CD14-positive monocyte (primary cell): ENCODE measurements around the gene CNOT3. TPM values are rescaled to one million over a fixed set of nuclear protein-coding genes. Genes with fewer than 3 reads are reported as not detected.

ENCODE experiments used
- DNase-seq, 3 donors: peaks; one replicate each; pipeline ENCODE4 v3.0.0-alpha.2; 2011 to 2022
- H2AFZ ChIP-seq: 2 replicates; pipeline ENCODE4 v1.6.0; 2012; ENCODE audit warnings: mild to moderate bottlenecking, low read depth, low read length, inconsistent platforms; ENCODE audit not compliant: insufficient read depth, poor library complexity, severe bottlenecking
- H3K27ac ChIP-seq, 2 donors: 1 replicate in 1 of 2; 2 replicates in 1 of 2; pipeline ENCODE4 v1.5.1; 2012 to 2013; ENCODE audit warnings: low read length in 2 of 2, control low read depth in 1 of 2, inconsistent platforms in 1 of 2, low read depth in 1 of 2, mild to moderate bottlenecking in 1 of 2
- H3K27me3 ChIP-seq, 2 donors: one replicate each; pipeline versions ENCODE4 v1.6.0 to v1.6.1; 2011 to 2013; ENCODE audit warnings: low read length in 2 of 2; ENCODE audit not compliant: control insufficient read depth in 2 of 2, insufficient read depth in 2 of 2
- H3K36me3 ChIP-seq, 2 donors: replicated peaks in 1 of 2; 1 replicate in 1 of 2; 2 replicates in 1 of 2; pipeline versions ENCODE4 v1.5.1 to v1.6.1; 2012 to 2013; ENCODE audit warnings: low read length in 2 of 2, control low read depth in 1 of 2, inconsistent platforms in 1 of 2, mild to moderate bottlenecking in 1 of 2; ENCODE audit not compliant: insufficient read depth in 2 of 2, control insufficient read depth in 1 of 2
- H3K4me1 ChIP-seq, 2 donors: 1 replicate in 1 of 2; 2 replicates in 1 of 2; pipeline versions ENCODE4 v1.5.1 to v1.6.1; 2012 to 2013; ENCODE audit warnings: low read length in 2 of 2, control low read depth in 1 of 2, inconsistent platforms in 1 of 2, mild to moderate bottlenecking in 1 of 2, moderate library complexity in 1 of 2; ENCODE audit not compliant: insufficient read depth in 2 of 2, control insufficient read depth in 1 of 2
- H3K4me2 ChIP-seq: replicated peaks from 2 replicates; pipeline ENCODE3; 2012; ENCODE audit warnings: low read length, moderate library complexity, mild to moderate bottlenecking; ENCODE audit not compliant: poor library complexity, severe bottlenecking; ENCODE audit errors: extremely low read depth
- H3K4me3 ChIP-seq, 3 experiments: fragments of 200-600 bp in 1 of 3; sonication (generic) in 1 of 3; replicated peaks in 1 of 3; 1 replicate in 2 of 3; 2 replicates in 1 of 3; pipeline ENCODE4 v1.5.1; 2011 to 2013; ENCODE audit warnings: low read length in 3 of 3, mild to moderate bottlenecking in 3 of 3, control low read depth in 2 of 3, low read depth in 2 of 3, inconsistent platforms in 1 of 3, moderate library complexity in 1 of 3
- H3K79me2 ChIP-seq: 2 replicates; pipeline ENCODE4 v1.6.0; 2012; ENCODE audit warnings: mild to moderate bottlenecking, control low read depth, inconsistent platforms, low read length, moderate library complexity; ENCODE audit not compliant: insufficient read depth
- H3K9ac ChIP-seq: 2 replicates; pipeline ENCODE4 v1.6.0; 2017; ENCODE audit warnings: low read length, mild to moderate bottlenecking; ENCODE audit not compliant: insufficient read depth, poor library complexity, severe bottlenecking
- H3K9me3 ChIP-seq, 2 donors: replicated peaks in 1 of 2; 1 replicate in 1 of 2; 2 replicates in 1 of 2; pipeline versions ENCODE4 v1.5.1 to v1.6.1; 2012 to 2013; ENCODE audit warnings: low read length in 2 of 2, control low read depth in 1 of 2; ENCODE audit not compliant: control insufficient read depth in 1 of 2, insufficient read depth in 1 of 2
- H4K20me1 ChIP-seq: 2 replicates; pipeline ENCODE4 v1.6.0; 2012; ENCODE audit warnings: mild to moderate bottlenecking, low read length, control low read depth, moderate library complexity; ENCODE audit not compliant: insufficient read depth
- H3K27ac Mint-ChIP-seq, 7 donors: one replicate each; pipeline ENCODE4 v1.8.0; 2020; ENCODE audit warnings: mild to moderate bottlenecking in 7 of 7, mixed read lengths in 7 of 7, moderate library complexity in 6 of 7, inconsistent platforms in 2 of 7
- H3K27me3 Mint-ChIP-seq, 3 donors: one replicate each; pipeline ENCODE4 v1.8.0; 2021 to 2022; ENCODE audit warnings: low read depth in 3 of 3, mild to moderate bottlenecking in 3 of 3, mixed read lengths in 3 of 3, moderate library complexity in 3 of 3, inconsistent platforms in 1 of 3
- H3K36me3 Mint-ChIP-seq, 2 donors: one replicate each; pipeline ENCODE4 v1.8.0; 2020; ENCODE audit warnings: mixed read lengths in 2 of 2, inconsistent platforms in 1 of 2, mild to moderate bottlenecking in 1 of 2
- H3K4me1 Mint-ChIP-seq: one replicate; pipeline ENCODE4 v1.8.0; 2020; ENCODE audit warnings: mild to moderate bottlenecking, mixed read lengths
- H3K4me3 Mint-ChIP-seq, 2 donors: one replicate each; pipeline ENCODE4 v1.8.0; 2020; ENCODE audit warnings: mild to moderate bottlenecking in 2 of 2, mixed read lengths in 2 of 2, moderate library complexity in 1 of 2
- H3K9me3 Mint-ChIP-seq, 7 donors: one replicate each; pipeline ENCODE4 v1.8.0; 2020 to 2022; ENCODE audit warnings: mixed read lengths in 7 of 7, mild to moderate bottlenecking in 6 of 7, moderate library complexity in 6 of 7, inconsistent platforms in 2 of 7
- CTCF ChIP-seq: fragments of 200-600 bp; IDR thresholded peaks from one replicate; pipeline ENCODE4 v1.8.0; 2022; ENCODE audit warnings: antibody characterized with exemption, mild to moderate bottlenecking
- WGBS: methylation state at CpG from one replicate; pipeline ENCODE4 v1.1.5; 2013; ENCODE audit warnings: missing lambda C conversion rate; ENCODE audit not compliant: insufficient coverage; 5-methylcytosine and 5-hydroxymethylcytosine counted together
- intact Hi-C, 2 donors: fragments of 100-400 bp; cut with micrococcal nuclease; formaldehyde crosslinking; loops; one replicate each; pipeline versions ENCODE4 v1.15.0 to v1.15.1; 2023
- polyA plus RNA-seq, 3 donors: library from polyadenylated mRNA; depleted of rRNA in 1 of 3; unstranded in 2 of 3; stranded (reverse) in 1 of 3; fragments of 300-500 nt in 2 of 3; fragments of >200 nt in 1 of 3; fragmentation: Illumina TruSeq in 2 of 3; gene quantifications; 1 replicate in 2 of 3; 2 replicates in 1 of 3; pipeline ENCODE4 v1.2.3, GENCODE V29; 2012 to 2021

CNOT3 gene
- polyA plus RNA-seq, 3 donors = 3.0 to 22.5 (median 4.2) TPM

GRCh38 chr19:54128441-54128725, 9.2 kb upstream of the CNOT3 start:
- Histone ChIP-seq H3K4me1 (no peaks in the 10 kb centered on the region), H4K20me1 (no peaks in the 10 kb centered on the region), H3K9me3 (no peaks in the 10 kb centered on the region), H3K9ac (no peak overlapping the region), H3K4me3 (no peak overlapping the region), H3K27me3 (no peaks in the 10 kb centered on the region), H3K4me2 (no peak overlapping the region), H3K36me3 (peaks cover 73 to 81% of the 10 kb centered on the region in 2 donors), H3K27ac (no peak overlapping the region), H3K79me2 (no peaks in the 10 kb centered on the region), H2AFZ (no peak overlapping the region)
- TF ChIP-seq CTCF = no peak
- H3K4me1 Mint-ChIP-seq = no peaks in the 10 kb centered on the region
- H3K4me3 Mint-ChIP-seq = no peak overlapping the region
- DNase-seq = no peak
- H3K27ac Mint-ChIP-seq = no peak overlapping the region
- H3K27me3 Mint-ChIP-seq = no peaks in the 10 kb centered on the region
- H3K9me3 Mint-ChIP-seq = no peaks in the 10 kb centered on the region
- 95% methylated on average over 17 of the region's 20 CpGs for WGBS
- H3K36me3 Mint-ChIP-seq = peaks cover 63 to 92% of the 10 kb centered on the region in 2 donors
- intact Hi-C loops = no loop called here

GRCh38 chr19:54128796-54129616, 8.6 kb upstream of the CNOT3 start:
- Histone ChIP-seq H2AFZ (no peak overlapping the region), H3K27ac (no peak overlapping the region), H3K4me3 (no peak overlapping the region), H3K4me2 (no peak overlapping the region), H3K9ac (no peak overlapping the region), H3K36me3 (peaks cover 67 to 75% of the 10 kb centered on the region in 2 donors), H4K20me1 (no peaks in the 10 kb centered on the region), H3K4me1 (no peaks in the 10 kb centered on the region), H3K9me3 (peaks cover 0 to 2% of the 10 kb centered on the region in 2 donors), H3K27me3 (no peaks in the 10 kb centered on the region), H3K79me2 (no peaks in the 10 kb centered on the region)
- TF ChIP-seq CTCF = no peak
- Mint-ChIP-seq H3K27me3 (peaks cover 0 to 2% (median 0%) of the 10 kb centered on the region in 3 donors), H3K4me1 (no peaks in the 10 kb centered on the region), H3K4me3 (no peak overlapping the region), H3K36me3 (peaks cover 56 to 86% of the 10 kb centered on the region in 2 donors), H3K9me3 (peaks cover 0 to 2% (median 0%) of the 10 kb centered on the region in 7 donors), H3K27ac (no peak overlapping the region)
- WGBS = 96% methylated on average over 27 of the region's 41 CpGs
- intact Hi-C loops = no loop called here
- no peak for DNase-seq
